GM21717 (cell line): Measurements from ENCODE around the gene STXBP2.
"Not testable (repeated sequence)": the region's sequence is repeated elsewhere in the genome, so short reads cannot be mapped to it uniquely, and the experiment has no call there.

Source experiments
- ATAC-seq: cut with Tn5 transposase; IDR thresholded peaks from one replicate; pipeline ENCODE4 v1.9.1; 2021; ENCODE audit warnings: mild to moderate bottlenecking, moderate library complexity; ENCODE audit not compliant: unreplicated experiment

STXBP2 gene

DNA sequence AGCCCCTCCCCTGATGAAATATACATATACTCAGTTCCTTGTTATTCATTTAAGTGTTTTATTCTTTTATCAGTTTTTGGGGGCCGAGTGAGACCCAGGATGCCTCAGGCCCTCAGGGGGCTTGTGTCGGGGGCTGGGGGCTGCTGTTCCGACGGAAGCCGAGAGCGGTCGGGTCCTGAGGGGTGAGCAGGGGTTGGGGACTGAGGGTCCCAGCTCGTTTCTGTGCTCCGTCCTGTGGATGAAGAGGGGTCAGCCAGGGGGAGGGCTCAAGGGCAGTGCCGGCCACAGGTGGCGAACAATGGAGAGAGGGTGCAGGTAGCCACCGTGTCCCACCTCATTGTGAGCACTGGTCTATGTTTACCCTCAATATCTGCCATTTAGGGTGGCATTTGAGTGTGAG lies 5.3 kb upstream of the STXBP2 start:
- no peak for ATAC-seq

DNA sequence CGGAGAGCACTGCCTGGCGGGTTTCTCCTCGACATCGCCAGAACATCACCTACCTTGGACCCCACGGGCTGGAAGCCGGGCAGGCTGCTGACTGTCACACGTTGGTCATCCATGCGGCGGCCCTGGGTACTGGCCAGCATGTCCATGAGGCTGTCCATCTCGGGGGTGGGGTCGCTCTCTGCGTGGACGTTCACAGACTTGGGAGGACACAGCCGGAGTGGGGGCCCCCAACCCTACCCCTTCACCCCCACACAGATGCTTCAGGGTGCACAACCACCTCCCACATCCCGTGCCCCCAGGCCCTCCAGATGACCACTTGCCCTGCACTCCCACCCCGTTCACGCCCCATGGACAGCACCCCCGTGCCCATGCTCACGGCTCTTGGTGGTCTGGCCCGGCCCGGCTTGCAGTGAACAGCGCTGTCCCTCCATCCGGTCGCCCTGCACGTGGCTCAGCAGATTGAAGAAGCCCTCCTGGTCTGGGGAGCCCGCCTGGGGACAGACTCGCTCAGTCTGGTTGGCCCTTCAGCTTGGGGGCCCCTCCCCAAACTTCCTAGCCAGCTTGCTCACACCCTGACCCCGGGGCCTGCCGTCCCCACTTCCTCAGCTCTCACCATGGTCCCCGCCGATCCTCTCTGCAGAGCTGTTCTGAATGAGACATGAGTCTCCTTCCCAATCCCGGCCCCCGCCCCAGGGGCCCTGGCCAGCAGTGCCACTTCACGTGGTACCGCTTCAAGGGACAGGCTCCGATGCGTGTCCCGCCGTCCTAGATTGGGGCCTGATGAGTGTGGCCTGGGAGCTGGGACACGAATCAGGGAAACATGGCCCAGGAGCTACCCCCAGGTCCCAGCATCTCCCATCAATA lies 4.3 kb upstream of the STXBP2 start:
- no peak for ATAC-seq

DNA sequence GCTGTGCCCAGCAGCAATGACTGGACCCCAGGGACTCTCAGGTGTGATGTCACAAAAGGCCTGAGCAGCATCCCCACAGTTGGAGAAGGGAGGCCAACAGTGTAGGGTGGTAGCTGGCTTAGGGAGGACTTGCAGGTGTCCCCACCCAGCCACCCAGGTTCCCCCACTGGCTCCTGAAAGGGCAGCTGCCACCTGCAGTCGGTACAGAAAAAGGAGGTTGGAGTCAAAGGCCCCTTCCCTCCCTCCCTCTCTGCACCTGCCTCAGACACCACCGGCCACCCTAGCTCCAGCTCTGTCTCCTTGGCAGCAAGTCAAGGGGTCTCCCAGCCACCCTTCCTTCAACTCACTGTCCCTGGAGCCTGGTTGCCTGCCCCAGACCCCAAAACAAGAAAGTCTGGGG lies 3.2 kb upstream of the STXBP2 start, which contains the start of gene PCP2:
Gene PCP2, minus strand, starts transcription at position 22 of the 400 bp plus-strand sequence. CDS start 262 bp downstream, outside the sequence.
- no peak for ATAC-seq

DNA sequence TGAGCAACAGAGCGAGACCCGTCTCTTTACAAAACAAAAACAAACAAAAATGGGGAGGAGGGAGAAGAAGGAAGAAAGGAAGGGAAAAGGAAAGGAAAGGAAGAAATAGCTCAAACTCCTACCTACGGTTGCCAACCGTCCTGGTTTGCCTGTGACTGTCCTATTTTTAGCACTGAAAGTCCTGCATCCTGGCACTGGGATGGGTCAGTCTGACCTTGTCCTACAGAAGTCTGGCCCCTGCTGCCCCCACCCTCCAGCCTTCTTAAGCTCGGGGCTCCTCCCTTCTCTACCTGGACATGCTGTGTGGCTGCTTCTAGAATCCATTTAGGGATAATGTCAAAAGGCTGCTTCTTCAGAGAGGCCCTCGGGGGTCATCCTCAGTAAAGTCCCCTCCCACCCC lies 1.2 kb upstream of the STXBP2 start:
- no peak for ATAC-seq

DNA sequence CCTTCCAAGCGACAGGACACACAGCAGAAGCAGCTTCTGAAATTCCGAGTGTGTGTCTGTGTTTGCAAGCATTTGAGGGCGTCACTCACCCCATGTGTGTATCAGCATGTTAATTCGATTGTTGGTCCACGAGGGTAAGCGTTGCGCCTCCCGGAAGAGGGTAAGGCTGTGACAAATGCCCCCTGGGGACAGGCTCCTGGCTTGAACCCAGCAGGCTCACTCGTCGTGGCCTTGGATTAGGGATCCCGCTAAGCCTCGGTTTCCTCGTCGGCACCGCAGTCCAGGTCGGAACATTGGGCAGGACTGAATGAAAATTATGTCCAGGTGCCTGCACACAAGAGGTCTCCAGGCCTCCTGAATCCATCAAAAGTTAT lies 606 bp upstream of the STXBP2 start:
- ATAC-seq, result no peak

DNA sequence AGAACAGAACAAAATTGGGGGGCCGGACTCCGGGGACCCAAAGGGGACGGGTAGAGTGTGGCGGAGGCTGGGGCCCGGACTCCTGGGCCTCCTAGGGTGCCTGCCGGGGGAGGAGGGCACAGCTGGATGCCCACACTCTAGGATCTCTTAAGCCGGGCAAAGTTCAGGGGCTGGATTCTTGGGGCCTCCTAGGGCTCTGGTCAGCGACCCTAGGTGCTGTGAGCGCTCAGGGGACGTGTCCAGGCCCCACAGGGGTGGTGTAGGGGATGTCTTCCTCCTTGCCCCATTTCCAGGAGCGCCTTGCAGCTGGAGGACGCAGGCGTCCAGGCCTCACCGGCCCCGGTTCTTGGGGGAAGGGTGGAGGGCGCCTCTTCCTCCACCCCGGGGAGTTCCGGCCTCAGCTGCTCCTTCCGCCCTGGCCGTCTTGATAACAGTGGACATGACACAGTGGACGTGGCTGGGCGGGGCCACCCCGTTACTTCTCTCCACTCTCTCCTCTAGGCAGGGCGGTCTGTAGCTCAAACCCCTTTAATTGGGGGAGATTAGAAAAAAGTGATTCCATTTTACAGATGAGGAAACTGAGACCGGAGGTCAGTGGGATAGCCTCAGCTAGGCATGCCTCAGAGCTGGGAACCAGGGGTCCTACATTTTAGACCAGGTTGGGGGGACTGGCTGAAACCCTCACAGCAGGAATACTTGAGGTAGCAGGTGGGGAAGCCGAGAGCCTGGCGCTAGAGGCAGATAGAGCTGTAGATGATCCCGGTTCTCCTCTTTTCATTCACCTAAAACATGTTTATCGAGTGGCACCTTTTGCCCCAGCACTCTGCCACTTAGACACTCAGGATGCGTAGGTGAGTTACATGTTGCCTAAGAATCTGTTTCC lies 705 bp downstream of the STXBP2 start:
- no peak for ATAC-seq

DNA sequence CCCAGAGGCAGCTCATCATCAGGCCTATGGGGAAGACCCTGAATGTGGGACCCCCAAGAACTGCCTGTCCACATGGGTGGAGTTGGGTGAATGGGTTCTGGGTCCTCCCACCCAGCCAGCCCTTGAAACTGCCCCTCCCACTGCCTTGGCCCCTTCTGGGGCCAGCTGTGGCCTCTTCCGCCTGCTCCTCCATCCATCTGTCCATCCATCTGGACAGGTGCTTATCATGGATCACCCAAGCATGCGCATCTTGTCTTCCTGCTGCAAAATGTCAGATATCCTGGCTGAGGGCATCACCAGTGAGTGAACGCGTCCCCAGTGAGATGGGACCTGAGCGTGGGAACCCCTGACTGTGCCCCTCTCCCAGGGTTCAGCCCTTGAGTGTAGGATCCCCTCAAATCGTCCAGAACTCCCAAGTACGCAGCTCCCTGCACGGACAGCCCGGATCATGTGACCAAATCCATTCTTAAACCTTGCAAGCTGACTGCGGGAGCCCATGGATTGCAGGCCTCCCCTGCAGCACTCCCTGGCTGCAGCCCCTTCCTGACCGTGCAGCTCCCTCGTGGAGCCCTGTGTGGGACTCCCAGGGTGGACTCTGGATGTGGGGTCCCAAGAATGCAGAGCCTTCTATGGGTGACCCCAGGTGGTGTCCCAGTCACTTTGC lies 2.0 kb downstream of the STXBP2 start:
- no peak for ATAC-seq

DNA sequence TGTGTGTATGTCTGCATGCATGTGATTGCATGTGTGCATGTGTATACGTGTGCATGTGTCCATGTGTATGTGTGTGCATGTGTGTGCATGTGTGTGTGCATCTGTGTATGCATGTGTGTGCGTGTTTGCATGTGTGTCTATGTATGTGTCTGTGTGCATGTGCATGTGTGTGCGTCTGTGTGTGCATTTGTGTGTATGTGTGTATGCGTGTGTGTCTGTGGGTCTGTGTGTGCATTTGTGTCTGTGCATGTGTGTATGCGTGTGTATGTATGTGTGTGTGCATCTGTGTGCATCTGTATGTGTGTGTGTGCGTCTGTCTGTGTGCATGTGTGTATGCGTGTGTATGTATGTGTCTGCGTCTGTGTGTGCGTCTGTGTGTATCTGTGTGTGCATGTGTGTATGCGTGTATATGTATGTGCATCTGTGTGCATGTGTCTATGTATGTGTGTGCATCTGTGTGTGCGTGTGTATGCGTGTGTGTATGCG lies 3.0 kb downstream of the STXBP2 start:
- ATAC-seq, result no peak

DNA sequence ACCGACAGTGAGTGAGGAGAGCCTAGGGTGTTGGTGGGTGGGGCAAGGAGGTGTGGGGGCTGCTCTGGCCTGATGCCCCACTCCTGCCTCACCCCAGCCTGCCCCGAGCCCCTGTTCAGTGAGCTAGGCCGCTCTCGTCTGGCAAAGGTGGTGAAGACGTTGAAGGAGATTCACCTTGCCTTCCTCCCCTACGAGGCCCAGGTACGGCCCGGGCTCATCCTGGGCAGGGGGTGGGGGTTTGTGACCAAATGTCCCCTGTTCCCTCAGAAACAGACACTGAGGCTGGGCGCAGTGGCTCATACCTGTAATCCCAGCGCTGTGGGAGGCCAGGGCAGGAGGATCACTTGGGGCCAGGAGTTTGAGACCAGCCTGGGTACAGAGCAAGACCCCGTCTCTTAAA lies 3.9 kb downstream of the STXBP2 start:
- ATAC-seq, result no peak

DNA sequence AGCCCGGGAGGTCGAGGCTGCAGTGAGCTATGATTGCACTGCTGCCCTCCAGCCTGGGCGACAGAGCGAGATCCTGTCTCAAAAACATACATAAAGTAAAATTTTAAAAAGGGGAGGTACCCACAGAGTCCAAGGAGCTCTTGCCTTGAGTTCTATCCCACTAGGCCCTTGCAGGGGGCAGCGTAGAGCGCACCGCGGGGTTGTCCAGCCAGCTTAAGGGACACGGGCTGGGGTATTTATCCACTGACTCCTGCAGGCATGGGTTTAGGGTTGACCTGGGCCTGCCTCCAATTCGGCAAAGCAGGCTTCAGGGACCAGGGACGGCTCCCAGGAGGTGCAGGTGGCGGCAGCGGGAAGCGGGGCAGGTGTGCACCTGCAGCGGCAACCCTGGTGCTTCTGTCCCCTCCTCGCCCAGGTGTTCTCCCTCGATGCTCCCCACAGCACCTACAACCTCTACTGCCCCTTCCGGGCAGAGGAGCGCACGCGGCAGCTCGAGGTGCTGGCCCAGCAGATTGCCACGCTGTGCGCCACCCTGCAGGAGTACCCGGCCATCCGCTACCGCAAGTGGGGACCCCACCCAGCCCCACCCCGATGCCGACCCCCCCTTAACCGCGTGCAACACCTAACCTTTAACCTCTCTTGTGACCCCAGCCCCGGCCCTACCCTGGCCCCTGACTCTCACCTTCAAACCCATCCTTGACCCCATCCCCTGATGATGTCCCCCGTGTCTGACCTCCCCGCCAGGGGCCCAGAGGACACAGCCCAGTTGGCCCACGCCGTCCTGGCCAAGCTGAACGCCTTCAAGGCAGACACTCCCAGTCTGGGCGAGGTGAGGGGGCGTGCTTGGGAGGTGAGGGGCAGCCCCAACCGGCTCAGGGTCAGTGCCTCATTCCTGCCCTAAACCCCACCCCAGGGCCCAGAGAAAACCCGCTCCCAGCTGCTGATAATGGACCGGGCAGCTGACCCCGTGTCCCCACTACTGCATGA lies 4.7 kb downstream of the STXBP2 start:
- no peak for ATAC-seq

DNA sequence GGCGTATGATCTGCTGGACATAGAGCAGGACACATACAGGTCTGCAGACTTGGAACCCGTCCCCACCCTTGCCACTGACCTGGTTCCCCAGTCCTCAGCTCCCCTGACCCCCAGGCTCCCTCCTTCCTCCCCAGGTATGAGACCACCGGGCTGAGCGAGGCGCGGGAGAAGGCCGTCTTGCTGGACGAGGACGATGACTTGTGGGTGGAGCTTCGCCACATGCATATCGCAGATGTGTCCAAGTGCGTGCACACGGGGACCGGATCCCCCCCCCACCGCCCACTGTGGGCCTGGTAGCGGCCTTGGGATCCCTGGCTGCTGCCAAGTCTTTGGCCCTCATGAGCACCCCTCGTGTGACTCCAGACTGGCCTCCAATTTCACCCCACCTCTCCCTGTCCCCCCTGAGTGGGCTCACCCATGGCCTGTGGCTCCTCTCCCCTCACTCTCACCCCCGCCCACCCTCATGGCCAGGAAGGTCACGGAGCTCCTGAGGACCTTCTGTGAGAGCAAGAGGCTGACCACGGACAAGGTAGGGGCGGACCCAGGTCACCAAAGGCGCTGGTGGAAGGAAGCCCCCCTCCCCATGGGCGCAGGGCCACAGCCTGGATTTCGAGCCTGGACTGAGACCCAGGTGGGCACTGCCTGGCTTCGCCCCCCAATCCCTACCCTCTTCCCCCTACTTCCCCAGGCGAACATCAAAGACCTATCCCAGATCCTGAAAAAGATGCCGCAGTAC lies 5.6 kb downstream of the STXBP2 start:
- ATAC-seq, result no peak

DNA sequence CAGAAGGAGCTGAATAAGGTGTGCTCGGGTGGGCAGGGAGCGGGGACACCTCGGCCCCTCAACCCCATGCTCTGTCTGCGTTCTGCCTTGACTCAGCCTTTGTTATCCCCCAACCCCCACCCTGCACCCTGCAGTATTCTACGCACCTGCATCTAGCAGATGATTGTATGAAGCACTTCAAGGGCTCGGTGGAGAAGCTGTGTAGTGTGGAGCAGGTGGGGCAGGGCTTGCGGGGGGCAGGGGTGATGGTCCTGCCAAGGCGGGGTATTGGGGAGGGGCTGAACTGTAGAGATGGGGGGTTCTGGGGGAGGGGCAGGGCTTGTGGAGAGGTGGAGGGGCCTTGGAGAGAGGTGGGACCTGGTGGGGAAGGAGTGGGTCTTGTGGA lies 6.1 kb downstream of the STXBP2 start:
- no peak for ATAC-seq

DNA sequence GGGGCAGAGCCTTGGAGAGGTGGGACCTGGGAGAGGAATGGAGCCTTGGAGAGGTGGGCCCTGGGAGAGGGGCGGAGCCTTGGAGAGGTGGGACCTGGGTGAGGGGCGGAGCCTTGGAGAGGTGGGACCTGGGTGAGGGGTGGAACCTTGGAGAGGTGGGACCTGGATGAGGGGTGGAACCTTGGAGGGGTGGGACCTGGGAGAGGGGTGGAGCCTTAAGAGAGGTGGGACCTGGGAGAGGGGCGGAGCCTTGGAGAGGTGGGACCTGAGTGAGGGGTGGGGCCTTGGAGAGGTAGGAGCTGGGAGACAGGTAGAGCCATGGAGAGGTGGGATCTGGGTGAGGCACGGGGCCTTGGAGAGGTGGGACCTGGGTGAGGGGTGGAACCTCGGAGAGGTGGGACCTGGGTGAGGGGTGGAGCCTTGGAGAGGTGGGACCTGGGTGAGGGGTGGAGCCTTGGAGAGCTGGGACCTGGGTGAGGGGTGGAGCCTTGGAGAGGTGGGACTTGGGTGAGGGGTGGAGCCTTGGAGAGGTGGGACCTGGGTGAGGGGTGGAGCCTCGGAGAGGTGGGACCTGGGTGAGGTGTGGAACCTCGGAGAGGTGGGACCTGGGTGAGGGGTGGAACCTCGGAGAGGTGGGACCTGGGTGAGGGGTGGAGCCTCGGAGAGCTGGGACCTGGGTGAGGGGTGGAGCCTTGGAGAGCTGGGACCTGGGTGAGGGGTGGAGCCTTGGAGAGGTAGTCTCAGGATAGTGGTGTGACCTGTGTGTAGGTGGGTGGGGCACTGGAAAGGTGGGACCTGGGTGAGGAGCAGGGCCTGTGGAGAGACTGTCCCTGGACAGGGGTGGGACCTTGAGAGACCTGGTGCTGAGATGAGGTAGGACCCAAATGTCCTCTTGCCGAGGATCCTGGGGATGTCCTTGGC lies 7.0 kb downstream of the STXBP2 start:
- ATAC-seq, result not testable (repeated sequence)

DNA sequence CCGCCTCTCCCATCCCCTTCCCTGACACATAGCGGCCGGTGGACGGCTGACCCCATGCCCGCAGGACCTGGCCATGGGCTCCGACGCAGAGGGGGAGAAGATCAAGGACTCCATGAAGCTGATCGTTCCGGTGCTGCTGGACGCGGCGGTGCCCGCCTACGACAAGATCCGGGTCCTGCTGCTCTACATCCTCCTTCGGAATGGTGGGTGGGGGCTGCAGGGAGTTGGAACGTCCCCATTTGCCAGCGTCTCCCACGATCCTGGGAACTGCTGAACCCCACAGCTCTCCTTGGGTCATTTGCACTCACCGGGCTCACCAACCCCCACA lies 7.6 kb downstream of the STXBP2 start:
- ATAC-seq, result no peak

DNA sequence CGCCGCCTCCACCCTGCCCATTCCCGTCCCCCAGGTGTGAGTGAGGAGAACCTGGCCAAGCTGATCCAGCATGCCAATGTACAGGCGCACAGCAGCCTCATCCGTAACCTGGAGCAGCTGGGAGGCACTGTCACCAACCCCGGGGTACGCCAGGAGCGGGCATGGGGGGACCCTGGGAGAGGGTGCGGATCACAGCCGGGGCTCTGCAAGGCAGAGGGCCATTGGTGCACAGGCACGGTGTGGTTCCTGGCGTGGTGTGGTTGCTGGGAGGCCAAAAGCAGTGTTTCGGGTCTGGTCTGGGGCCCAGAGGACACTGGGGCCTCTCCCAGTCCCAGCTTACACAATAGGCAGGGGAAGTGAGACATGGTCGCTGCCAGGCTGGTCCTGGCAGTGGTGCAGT lies 8.3 kb downstream of the STXBP2 start:
- ATAC-seq, result no peak

DNA sequence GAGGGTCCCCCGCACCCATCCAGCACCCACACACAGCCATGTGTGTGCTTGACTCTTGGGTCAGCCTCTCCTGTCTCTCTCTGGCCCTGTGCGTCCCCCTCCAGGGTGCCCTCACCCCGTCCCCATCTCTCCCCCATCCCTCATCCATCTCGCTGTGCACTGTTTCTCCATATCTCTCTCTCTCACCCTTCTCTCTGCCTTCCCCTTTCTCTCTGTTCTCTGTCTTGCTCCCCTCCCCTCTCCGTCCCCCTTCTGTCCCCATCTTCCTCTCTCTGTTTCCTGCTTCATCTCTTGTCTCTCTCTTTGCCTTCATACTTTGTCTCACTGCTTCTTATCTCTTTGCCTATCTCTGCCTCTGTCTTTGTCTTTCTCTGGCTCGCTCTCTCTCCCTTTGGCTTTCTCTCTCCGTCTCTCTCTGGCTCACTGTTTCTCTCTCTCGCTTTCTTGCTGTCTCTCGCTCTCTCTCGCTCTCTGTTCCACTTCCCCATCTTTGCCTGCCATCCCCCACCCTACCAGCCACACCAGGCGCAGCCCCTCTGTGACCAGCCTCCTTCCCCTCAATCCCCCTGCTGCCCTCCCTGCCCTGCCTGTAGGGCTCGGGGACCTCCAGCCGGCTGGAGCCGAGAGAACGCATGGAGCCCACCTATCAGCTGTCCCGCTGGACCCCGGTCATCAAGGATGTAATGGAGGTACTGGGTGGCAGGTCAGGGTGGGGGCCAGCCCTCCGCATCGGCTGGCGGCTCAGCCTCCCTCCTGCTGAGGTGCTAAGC lies 8.9 kb downstream of the STXBP2 start:
- ATAC-seq, result no peak

DNA sequence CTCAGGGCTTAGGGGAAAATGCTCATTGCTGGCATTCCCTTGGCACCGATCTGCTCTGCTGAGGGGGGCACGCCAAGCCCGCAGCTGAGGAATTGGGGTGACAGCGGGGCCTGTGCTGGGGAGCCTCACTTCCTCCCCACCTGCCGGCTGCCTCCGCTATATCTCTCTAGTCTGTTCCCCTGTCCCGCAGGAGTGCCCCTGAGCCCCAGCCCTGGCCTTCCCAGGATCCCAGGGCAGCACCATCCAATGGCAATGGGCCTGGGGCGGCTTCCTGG lies 9.5 kb downstream of the STXBP2 start:
- no peak for ATAC-seq

DNA sequence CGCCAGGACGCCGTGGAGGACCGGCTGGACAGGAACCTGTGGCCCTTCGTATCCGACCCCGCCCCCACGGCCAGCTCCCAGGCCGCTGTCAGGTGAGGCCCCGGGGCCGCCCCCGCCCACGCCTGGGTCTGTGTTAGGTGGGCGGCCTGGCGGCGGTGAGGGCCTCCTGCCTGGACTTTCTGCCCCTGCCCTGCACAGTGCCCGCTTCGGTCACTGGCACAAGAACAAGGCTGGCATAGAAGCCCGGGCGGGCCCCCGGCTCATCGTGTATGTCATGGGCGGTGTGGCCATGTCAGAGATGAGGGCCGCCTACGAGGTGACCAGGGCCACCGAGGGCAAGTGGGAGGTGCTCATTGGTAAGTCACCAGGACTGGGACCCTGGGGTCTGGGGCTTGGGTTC lies 10.2 kb downstream of the STXBP2 start:
- no peak for ATAC-seq
